ENCODE measurements around the gene TTC17. TPM values are rescaled to one million over a fixed set of nuclear protein-coding genes. Genes with fewer than 3 reads are reported as not detected.

TTC17 gene
- total and polyA plus RNA-seq, 4 donors = 18.9 to 88.6 (median 43.5) TPM

- Histone ChIP-seq H3K9ac (ENCODE audit: low read depth in 1 of 2, low read length in 2 of 2) (no peak overlapping the region), H3K9me3 (ENCODE audit: control insufficient read depth in 4 of 4, low read length in 3 of 4) (no peaks in the 10 kb centered on the region), H3K27ac (ENCODE audit: low read depth in 1 of 2, low read length in 2 of 2) (no peak overlapping the region), H3K4me1 (ENCODE audit: control insufficient read depth in 4 of 4, insufficient read depth in 4 of 4, low read length in 3 of 4) (no peaks in the 10 kb centered on the region), H3K36me3 (ENCODE audit: control insufficient read depth in 4 of 4, insufficient read depth in 3 of 4, low read depth in 1 of 4, low read length in 3 of 4) (peaks cover 9 to 91% (median 71%) of the 10 kb centered on the region in 4 donors), H3K4me3 (ENCODE audit: low read depth in 1 of 3, low read length in 3 of 3) (no peak overlapping the region), H3K27me3 (ENCODE audit: control insufficient read depth in 4 of 4, insufficient read depth in 4 of 4, low read length in 3 of 4) (no peaks in the 10 kb centered on the region)
- DNase-seq (ENCODE audit: low spot score) = no peak
- 62% methylated on average over 2 of the region's 2 CpGs for WGBS
- TF ChIP-seq ATF3 (IDR thresholded peaks at IDR 0.05) (no peak), JUND (IDR thresholded peaks at IDR 0.05) (no peak), CTCF (IDR thresholded peaks at IDR 0.05; ENCODE audit: low read depth, low read length, missing input control) (no peak), HNF4A (conservative IDR thresholded peaks at IDR 0.05) (no peak), EGR1 (IDR thresholded peaks at IDR 0.05; ENCODE audit: low read depth in 2 of 2) (no peak), YY1 (IDR thresholded peaks at IDR 0.05) (no peak), SP1 (IDR thresholded peaks at IDR 0.05) (no peak), FOXA2 (IDR thresholded peaks at IDR 0.05) (no peak), TAF1 (conservative IDR thresholded peaks at IDR 0.05) (no peak), GABPA (IDR thresholded peaks at IDR 0.05 in 1 of 2, conservative IDR thresholded peaks at IDR 0.05 in 1 of 2) (no peak), NR2F2 (IDR thresholded peaks at IDR 0.05) (no peak)
- TF ChIP-seq, protein P1, sequence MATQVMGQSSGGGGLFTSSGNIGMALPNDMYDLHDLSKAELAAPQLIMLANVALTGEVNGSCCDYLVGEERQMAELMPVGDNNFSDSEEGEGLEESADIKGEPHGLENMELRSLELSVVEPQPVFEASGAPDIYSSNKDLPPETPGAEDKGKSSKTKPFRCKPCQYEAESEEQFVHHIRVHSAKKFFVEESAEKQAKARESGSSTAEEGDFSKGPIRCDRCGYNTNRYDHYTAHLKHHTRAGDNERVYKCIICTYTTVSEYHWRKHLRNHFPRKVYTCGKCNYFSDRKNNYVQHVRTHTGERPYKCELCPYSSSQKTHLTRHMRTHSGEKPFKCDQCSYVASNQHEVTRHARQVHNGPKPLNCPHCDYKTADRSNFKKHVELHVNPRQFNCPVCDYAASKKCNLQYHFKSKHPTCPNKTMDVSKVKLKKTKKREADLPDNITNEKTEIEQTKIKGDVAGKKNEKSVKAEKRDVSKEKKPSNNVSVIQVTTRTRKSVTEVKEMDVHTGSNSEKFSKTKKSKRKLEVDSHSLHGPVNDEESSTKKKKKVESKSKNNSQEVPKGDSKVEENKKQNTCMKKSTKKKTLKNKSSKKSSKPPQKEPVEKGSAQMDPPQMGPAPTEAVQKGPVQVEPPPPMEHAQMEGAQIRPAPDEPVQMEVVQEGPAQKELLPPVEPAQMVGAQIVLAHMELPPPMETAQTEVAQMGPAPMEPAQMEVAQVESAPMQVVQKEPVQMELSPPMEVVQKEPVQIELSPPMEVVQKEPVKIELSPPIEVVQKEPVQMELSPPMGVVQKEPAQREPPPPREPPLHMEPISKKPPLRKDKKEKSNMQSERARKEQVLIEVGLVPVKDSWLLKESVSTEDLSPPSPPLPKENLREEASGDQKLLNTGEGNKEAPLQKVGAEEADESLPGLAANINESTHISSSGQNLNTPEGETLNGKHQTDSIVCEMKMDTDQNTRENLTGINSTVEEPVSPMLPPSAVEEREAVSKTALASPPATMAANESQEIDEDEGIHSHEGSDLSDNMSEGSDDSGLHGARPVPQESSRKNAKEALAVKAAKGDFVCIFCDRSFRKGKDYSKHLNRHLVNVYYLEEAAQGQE (IDR thresholded peaks at IDR 0.05) = no peak
These were observed 30.7 kb upstream of the TTC17 start for GRCh38 chr11:43327987-43328386.

DNA sequence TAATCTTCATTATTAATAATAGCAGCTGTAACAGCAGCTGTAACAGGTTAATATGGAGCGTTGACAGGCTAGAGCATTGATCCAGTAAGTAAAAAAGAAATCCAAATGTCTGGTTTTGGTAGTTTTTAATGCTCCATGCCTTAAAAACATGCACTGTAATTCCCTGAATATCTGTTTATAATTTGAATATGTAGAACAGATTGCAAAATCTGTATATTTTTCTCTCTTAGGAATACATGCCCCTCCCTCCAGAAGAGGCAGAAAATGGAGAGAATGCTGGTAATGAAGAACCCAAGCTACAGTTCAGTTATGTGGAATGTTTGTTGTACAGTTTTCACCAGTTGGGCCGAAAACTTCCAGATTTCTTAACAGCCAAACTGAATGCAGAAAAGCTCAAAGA lies 30.2 kb upstream of the TTC17 start:
- Histone ChIP-seq H3K4me1 (ENCODE audit: control insufficient read depth in 4 of 4, insufficient read depth in 4 of 4, low read length in 3 of 4) (no peaks in the 10 kb centered on the region), H3K9ac (ENCODE audit: low read depth in 1 of 2, low read length in 2 of 2) (no peak overlapping the region), H3K27me3 (ENCODE audit: control insufficient read depth in 4 of 4, insufficient read depth in 4 of 4, low read length in 3 of 4) (no peaks in the 10 kb centered on the region), H3K4me3 (ENCODE audit: low read depth in 1 of 3, low read length in 3 of 3) (no peak overlapping the region), H3K27ac (ENCODE audit: low read depth in 1 of 2, low read length in 2 of 2) (no peak overlapping the region), H3K36me3 (ENCODE audit: control insufficient read depth in 4 of 4, insufficient read depth in 3 of 4, low read depth in 1 of 4, low read length in 3 of 4) (peaks cover 9 to 91% (median 70%) of the 10 kb centered on the region in 4 donors), H3K9me3 (ENCODE audit: control insufficient read depth in 4 of 4, low read length in 3 of 4) (no peaks in the 10 kb centered on the region)
- DNase-seq (ENCODE audit: low spot score) = no peak
- TF ChIP-seq, protein P1 (IDR thresholded peaks at IDR 0.05) = no peak
- no peak for TF ChIP-seq SP1 (IDR thresholded peaks at IDR 0.05)
- no peak for TF ChIP-seq FOXA1 (IDR thresholded peaks at IDR 0.05)
- TF ChIP-seq RAD21 (IDR thresholded peaks at IDR 0.05) = no peak
- TF ChIP-seq YY1 (IDR thresholded peaks at IDR 0.05) = no peak
- no peak for TF ChIP-seq GABPA (IDR thresholded peaks at IDR 0.05 in 1 of 2, conservative IDR thresholded peaks at IDR 0.05 in 1 of 2)
- TF ChIP-seq ZBTB33 (IDR thresholded peaks at IDR 0.05) = no peak
- no peak for TF ChIP-seq FOXA2 (IDR thresholded peaks at IDR 0.05)
- TF ChIP-seq, protein P2, sequence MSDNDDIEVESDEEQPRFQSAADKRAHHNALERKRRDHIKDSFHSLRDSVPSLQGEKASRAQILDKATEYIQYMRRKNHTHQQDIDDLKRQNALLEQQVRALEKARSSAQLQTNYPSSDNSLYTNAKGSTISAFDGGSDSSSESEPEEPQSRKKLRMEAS (IDR thresholded peaks at IDR 0.05) = no peak
- 97% methylated on average over 2 of the region's 2 CpGs for WGBS

All from liver (tissue), 9 donors.